Renal cortical epithelial cell (primary cell): Measurements from ENCODE around the gene ZNF687. TPM values are rescaled to one million over a fixed set of nuclear protein-coding genes. Genes with fewer than 3 reads are reported as not detected.

Source experiments
- DNase-seq: peaks from one replicate; pipeline ENCODE4 v3.0.0-alpha.2; 2011; ENCODE audit warnings: low read depth
- total RNA-seq: library from RNA; depleted of rRNA; stranded (reverse); fragments of >200 nt; gene quantifications from 2 replicates; pipeline ENCODE4 v1.2.3, GENCODE V29; 2014

Gene ZNF687
- total RNA-seq, 1 donor from 2014 or later = 32.3 TPM

GRCh38 chr1:151277249-151277648, 4.8 kb upstream of the ZNF687 start:
- no peak for DNase-seq

- DNase-seq = peak; percentile 94
Observed at GRCh38 chr1:151281225-151281968, 702 bp upstream of the ZNF687 start.

GRCh38 chr1:151282883-151283725, 1.0 kb downstream of the ZNF687 start:
- no peak for DNase-seq

- DNase-seq = no peak
Observed at GRCh38 chr1:151284013-151284577, 2.0 kb downstream of the ZNF687 start.

GRCh38 chr1:151286619-151287340, 4.7 kb downstream of the ZNF687 start:
- DNase-seq = no peak

GRCh38 chr1:151287341-151287699, 5.2 kb downstream of the ZNF687 start:
- DNase-seq = no peak

GRCh38 chr1:151287767-151288500, 5.8 kb downstream of the ZNF687 start:
- DNase-seq = no peak

- DNase-seq = no peak
Observed at GRCh38 chr1:151288502-151288901, 6.4 kb downstream of the ZNF687 start.

GRCh38 chr1:151289080-151289935, 7.2 kb downstream of the ZNF687 start:
- DNase-seq = no peak

GRCh38 chr1:151289991-151290708, 8.1 kb downstream of the ZNF687 start:
- no peak for DNase-seq

GRCh38 chr1:151290709-151291303, 8.7 kb downstream of the ZNF687 start:
- DNase-seq = no peak

GRCh38 chr1:151292207-151293030, 10.3 kb downstream of the ZNF687 start:
- no peak for DNase-seq

- no peak for DNase-seq
Observed at GRCh38 chr1:151293093-151293492, 11.0 kb downstream of the ZNF687 start.

- no peak for DNase-seq
Observed at GRCh38 chr1:151294742-151295462, 12.8 kb downstream of the ZNF687 start.

- DNase-seq = no peak
Observed at GRCh38 chr1:151309811-151310323, 27.8 kb downstream of the ZNF687 start.

- no peak for DNase-seq
Observed at GRCh38 chr1:151311011-151311410, 28.9 kb downstream of the ZNF687 start.

- peak; percentile 99 for DNase-seq
Observed at GRCh38 chr1:151311589-151312331, 29.7 kb downstream of the ZNF687 start.
